HL-60 (cell line): ENCODE measurements around the gene PIP5K1C.

Source experiments
- DNase-seq, 2 experiments: peaks; one replicate each; pipeline ENCODE4 v3.0.0-alpha.2; 2010 to 2020; ENCODE audit warnings: low read depth in 1 of 2, low spot score in 1 of 2
- H3K27ac ChIP-seq: fragments of 250-450 bp; sonication (Bioruptor Pico); replicated peaks from 2 replicates; pipeline ENCODE4 v1.5.1; 2020; ENCODE audit warnings: mild to moderate bottlenecking, moderate library complexity
- H3K27me3 ChIP-seq: fragments of 250-450 bp; sonication (Bioruptor Pico); 2 replicates; pipeline ENCODE4 v1.5.1; 2021; ENCODE audit warnings: mild to moderate bottlenecking, moderate library complexity; ENCODE audit not compliant: insufficient read depth, poor library complexity, severe bottlenecking
- H3K4me3 ChIP-seq: replicated peaks from 2 replicates; pipeline ENCODE4 v1.5.1; 2011; ENCODE audit warnings: mild to moderate bottlenecking, control low read depth, low read length; ENCODE audit not compliant: insufficient read depth
- CTCF ChIP-seq: IDR thresholded peaks from one replicate; pipeline ENCODE4 v1.5.1; 2011; ENCODE audit warnings: low read length, control low read depth, inconsistent platforms; ENCODE audit not compliant: insufficient read depth
- GABPA ChIP-seq: IDR thresholded peaks from 2 replicates; pipeline ENCODE4 v1.6.1; 2012; ENCODE audit warnings: low read depth
- POLR2AphosphoS5 ChIP-seq: IDR thresholded peaks from 2 replicates; pipeline ENCODE4 v1.6.1; 2012; ENCODE audit warnings: low read depth
- SPI1 ChIP-seq: IDR thresholded peaks from 2 replicates; pipeline ENCODE4 v1.6.1; 2012; ENCODE audit warnings: low read depth, mild to moderate bottlenecking, borderline replicate concordance
- TF ChIP-seq, protein P1 (sequence below): IDR thresholded peaks from 2 replicates; pipeline ENCODE4 v1.6.1; 2012; ENCODE audit warnings: low read depth; ENCODE audit not compliant: insufficient replicate concordance

The PIP5K1C gene

DNA sequence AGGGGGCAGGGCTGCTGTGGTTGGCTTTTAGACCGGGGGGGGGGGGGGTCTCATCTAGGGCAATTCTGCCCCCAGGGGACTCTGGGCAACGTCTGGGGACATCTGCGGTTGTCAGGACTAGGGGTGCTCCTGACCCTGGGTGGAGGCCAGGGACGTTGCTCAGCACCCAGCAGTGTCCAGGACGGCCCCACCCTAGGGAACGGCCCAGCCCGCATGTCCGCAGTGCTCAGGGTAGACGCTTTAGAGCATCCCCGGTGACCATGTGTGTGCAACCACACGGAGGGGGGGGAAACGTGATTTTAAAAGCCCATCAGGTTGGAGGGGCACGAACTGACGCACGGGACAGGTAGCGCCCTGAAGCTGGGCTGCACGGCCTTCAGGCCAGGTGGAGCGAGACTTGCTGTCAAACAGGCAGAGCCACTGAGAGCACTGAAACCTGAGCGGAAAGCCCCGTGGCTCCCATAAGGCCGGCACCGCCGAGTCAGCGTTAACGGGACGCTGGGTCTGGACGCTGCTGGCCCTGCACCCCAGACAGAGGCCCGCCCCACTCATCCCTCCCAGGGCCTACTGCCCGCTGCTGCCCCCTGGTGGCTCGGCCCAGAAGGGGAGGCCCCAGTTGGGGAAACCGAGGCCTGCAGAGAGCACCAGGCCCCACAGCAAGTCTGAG is 82.0 kb downstream of the PIP5K1C start:
- no peak overlapping the region for H3K27ac ChIP-seq
- no peaks in the 10 kb centered on the region for H3K27me3 ChIP-seq
- no peak overlapping the region for H3K4me3 ChIP-seq
- TF ChIP-seq CTCF (peak; percentile 43), POLR2AphosphoS5 (no peak)
- DNase-seq, result peak in 1 of 2 experiments; percentile 12

DNA sequence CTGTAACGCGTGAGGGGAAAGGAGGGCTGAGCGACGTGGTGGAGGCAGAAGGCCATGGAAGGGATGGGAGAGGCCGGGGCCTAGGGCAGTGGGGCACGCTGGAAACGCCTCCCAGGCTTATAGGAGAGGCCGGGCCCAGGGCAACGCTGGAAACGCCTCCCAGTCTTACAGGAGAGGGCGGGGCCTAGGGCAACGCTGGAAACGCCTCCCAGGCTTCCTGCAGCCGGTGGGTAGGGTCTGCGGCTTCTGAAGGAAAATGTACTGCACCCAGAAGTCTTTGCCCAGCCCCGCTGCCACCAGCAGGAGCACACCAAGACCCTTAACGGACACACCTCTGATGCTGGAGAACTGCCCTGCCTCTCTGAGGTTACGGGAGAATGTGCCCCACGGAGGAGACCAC is 82.8 kb downstream of the PIP5K1C start:
- Histone ChIP-seq H3K4me3 (no peak overlapping the region), H3K27me3 (no peaks in the 10 kb centered on the region), H3K27ac (no peak overlapping the region)
- TF ChIP-seq, protein P1, sequence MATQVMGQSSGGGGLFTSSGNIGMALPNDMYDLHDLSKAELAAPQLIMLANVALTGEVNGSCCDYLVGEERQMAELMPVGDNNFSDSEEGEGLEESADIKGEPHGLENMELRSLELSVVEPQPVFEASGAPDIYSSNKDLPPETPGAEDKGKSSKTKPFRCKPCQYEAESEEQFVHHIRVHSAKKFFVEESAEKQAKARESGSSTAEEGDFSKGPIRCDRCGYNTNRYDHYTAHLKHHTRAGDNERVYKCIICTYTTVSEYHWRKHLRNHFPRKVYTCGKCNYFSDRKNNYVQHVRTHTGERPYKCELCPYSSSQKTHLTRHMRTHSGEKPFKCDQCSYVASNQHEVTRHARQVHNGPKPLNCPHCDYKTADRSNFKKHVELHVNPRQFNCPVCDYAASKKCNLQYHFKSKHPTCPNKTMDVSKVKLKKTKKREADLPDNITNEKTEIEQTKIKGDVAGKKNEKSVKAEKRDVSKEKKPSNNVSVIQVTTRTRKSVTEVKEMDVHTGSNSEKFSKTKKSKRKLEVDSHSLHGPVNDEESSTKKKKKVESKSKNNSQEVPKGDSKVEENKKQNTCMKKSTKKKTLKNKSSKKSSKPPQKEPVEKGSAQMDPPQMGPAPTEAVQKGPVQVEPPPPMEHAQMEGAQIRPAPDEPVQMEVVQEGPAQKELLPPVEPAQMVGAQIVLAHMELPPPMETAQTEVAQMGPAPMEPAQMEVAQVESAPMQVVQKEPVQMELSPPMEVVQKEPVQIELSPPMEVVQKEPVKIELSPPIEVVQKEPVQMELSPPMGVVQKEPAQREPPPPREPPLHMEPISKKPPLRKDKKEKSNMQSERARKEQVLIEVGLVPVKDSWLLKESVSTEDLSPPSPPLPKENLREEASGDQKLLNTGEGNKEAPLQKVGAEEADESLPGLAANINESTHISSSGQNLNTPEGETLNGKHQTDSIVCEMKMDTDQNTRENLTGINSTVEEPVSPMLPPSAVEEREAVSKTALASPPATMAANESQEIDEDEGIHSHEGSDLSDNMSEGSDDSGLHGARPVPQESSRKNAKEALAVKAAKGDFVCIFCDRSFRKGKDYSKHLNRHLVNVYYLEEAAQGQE, result no peak
- TF ChIP-seq GABPA (no peak), SPI1 (no peak), CTCF (no peak), POLR2AphosphoS5 (no peak)
- no peak for DNase-seq

- DNase-seq, result no peak
- no peak overlapping the region for H3K4me3 ChIP-seq
- no peaks in the 10 kb centered on the region for H3K27me3 ChIP-seq
- TF ChIP-seq GABPA, result no peak
- no peak overlapping the region for H3K27ac ChIP-seq
Observed at GRCh38 chr19:3615524-3616135, 84.6 kb downstream of the PIP5K1C start.

DNA sequence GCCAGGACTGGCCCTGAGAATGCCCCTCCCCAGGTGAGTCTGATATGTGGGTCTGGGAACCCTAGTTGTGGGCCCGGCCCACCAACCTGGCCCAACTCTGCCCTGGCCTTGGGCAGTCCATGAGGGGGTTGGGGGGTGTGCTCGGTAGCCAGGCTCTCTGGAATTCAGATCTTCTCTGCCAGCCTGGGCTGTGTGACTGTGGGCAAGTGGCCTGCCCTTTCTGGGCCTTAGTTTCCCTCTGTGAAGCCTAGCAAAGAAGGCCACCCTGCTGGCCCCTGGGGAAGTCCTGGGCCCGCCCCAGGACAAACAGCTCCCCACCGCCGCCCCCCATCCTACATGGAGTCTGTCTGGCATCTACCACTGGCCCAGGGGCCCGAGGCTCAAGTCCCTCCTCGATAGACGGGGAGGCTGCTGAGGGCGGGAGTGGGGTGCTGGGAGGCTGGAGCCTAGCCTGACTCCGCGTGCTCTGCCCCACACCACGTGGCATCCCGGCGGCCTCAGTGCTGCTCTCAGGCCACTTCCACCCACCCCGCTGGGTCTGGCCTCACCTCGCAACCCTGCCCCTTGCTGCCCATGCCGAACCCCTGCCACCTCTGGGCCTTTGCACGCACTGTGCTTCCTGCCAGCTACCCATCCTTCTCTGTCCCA is 85.3 kb downstream of the PIP5K1C start:
- DNase-seq, result no peak
- H3K27me3 ChIP-seq, result no peaks in the 10 kb centered on the region
- TF ChIP-seq CTCF (no peak), POLR2AphosphoS5 (no peak), GABPA (no peak), SPI1 (no peak)
- TF ChIP-seq, protein P1, result no peak
- no peak overlapping the region for H3K4me3 ChIP-seq
- H3K27ac ChIP-seq, result no peak overlapping the region
